Neural cell (in vitro differentiated cells): ENCODE measurements around the gene STRBP. TPM values are rescaled to one million over a fixed set of nuclear protein-coding genes. Genes with fewer than 3 reads are reported as not detected.
"Not testable (repeated sequence)": the region's sequence is repeated elsewhere in the genome, so short reads cannot be mapped to it uniquely, and the experiment has no call there.

Experiments used
- H2AFZ ChIP-seq: fragments of 200-600, 300-800 bp; sonication (generic), shearing (Covaris generic); 2 replicates; pipeline ENCODE4 v1.6.0; 2014; ENCODE audit warnings: low read depth, mild to moderate bottlenecking, antibody characterized with exemption, low read length, moderate library complexity
- H3F3A ChIP-seq: fragments of 200-600 bp; shearing (Covaris generic); 2 replicates; pipeline ENCODE4 v1.6.1; 2016; ENCODE audit warnings: mild to moderate bottlenecking, moderate library complexity, mixed read lengths, antibody characterized with exemption, low read length; ENCODE audit not compliant: insufficient read depth, poor library complexity, severe bottlenecking
- H3K27ac ChIP-seq: fragments of 200-600, 300-800 bp; sonication (generic), shearing (Covaris generic); 2 replicates; pipeline ENCODE4 v1.5.1; 2014; ENCODE audit warnings: mild to moderate bottlenecking, low read length, moderate library complexity
- H3K27me3 ChIP-seq: fragments of 300-800, 200-600 bp; sonication (generic), shearing (Covaris generic); 2 replicates; pipeline ENCODE4 v1.6.0; 2014; ENCODE audit warnings: mild to moderate bottlenecking, low read depth, low read length, moderate library complexity; ENCODE audit not compliant: insufficient read depth
- H3K36me3 ChIP-seq: fragments of 300-800, 200-600 bp; sonication (generic), shearing (Covaris generic); 2 replicates; pipeline ENCODE4 v1.5.1; 2014; ENCODE audit warnings: mild to moderate bottlenecking, antibody characterized with exemption, low read length, moderate library complexity; ENCODE audit not compliant: insufficient read depth
- H3K4me2 ChIP-seq: fragments of 300-800, 200-600 bp; sonication (generic), shearing (Covaris generic); 2 replicates; pipeline ENCODE4 v1.6.0; 2014; ENCODE audit warnings: mild to moderate bottlenecking, low read length
- H3K4me3 ChIP-seq: fragments of 300-800, 200-600 bp; sonication (generic), shearing (Covaris generic); 2 replicates; pipeline ENCODE4 v1.5.1; 2014; ENCODE audit warnings: mild to moderate bottlenecking, low read length, moderate library complexity
- H3K79me2 ChIP-seq: fragments of 200-600 bp; shearing (Covaris generic); replicated peaks from 2 replicates; pipeline ENCODE4 v1.6.0; 2014; ENCODE audit warnings: mild to moderate bottlenecking, low read length, moderate library complexity; ENCODE audit not compliant: insufficient read depth
- H3K9ac ChIP-seq: fragments of 300-800, 200-600 bp; sonication (generic), shearing (Covaris generic); 2 replicates; pipeline ENCODE4 v1.6.1; 2016; ENCODE audit warnings: mild to moderate bottlenecking, low read length, mixed read lengths
- H3K9me2 ChIP-seq: fragments of 200-600 bp; shearing (Covaris generic); 2 replicates; pipeline ENCODE4 v1.6.1; 2016; ENCODE audit warnings: mild to moderate bottlenecking, low read length, mixed read lengths; ENCODE audit not compliant: insufficient read depth
- H3K9me3 ChIP-seq: fragments of 200-600, 300-800 bp; sonication (generic), shearing (Covaris generic); 2 replicates; pipeline ENCODE4 v1.6.1; 2016; ENCODE audit warnings: mild to moderate bottlenecking, mixed run types, low read length, moderate library complexity, mixed read lengths
- H4K20me1 ChIP-seq: fragments of 200-600 bp; shearing (Covaris generic); 2 replicates; pipeline ENCODE4 v1.6.1; 2016; ENCODE audit warnings: mild to moderate bottlenecking, mixed run types; ENCODE audit not compliant: insufficient read depth
- EP300 ChIP-seq: fragments of 450-650 bp; conservative IDR thresholded peaks from 2 replicates; pipeline ENCODE4 v1.6.1; 2014; ENCODE audit warnings: antibody characterized with exemption, mild to moderate bottlenecking, moderate library complexity; ENCODE audit not compliant: poor library complexity, severe bottlenecking
- EZH2 ChIP-seq: fragments of 200-600, 300-800 bp; shearing (Covaris generic), sonication (generic); IDR thresholded peaks from 2 replicates; pipeline ENCODE4 v1.6.1; 2014; ENCODE audit warnings: antibody characterized with exemption, low read length, borderline replicate concordance, mild to moderate bottlenecking; ENCODE audit not compliant: insufficient read depth, poor library complexity, severe bottlenecking
- MXI1 ChIP-seq: fragments of 450-650 bp; conservative IDR thresholded peaks from 2 replicates; pipeline ENCODE4 v1.6.1; 2014; ENCODE audit warnings: antibody characterized with exemption, mild to moderate bottlenecking; ENCODE audit not compliant: poor library complexity, severe bottlenecking
- POLR2AphosphoS5 ChIP-seq: IDR thresholded peaks from 2 replicates; pipeline ENCODE4 v1.6.1; 2012
- RAD21 ChIP-seq: fragments of 450-650 bp; conservative IDR thresholded peaks from 2 replicates; pipeline ENCODE4 v1.6.1; 2014; ENCODE audit warnings: antibody characterized with exemption, mild to moderate bottlenecking, moderate library complexity
- SMC3 ChIP-seq: fragments of 450-650 bp; conservative IDR thresholded peaks from 2 replicates; pipeline ENCODE4 v1.6.1; 2014; ENCODE audit warnings: antibody characterized with exemption, mild to moderate bottlenecking, moderate library complexity; ENCODE audit not compliant: poor library complexity
- TAF1 ChIP-seq: IDR thresholded peaks from 2 replicates; pipeline ENCODE4 v1.6.1; 2012; ENCODE audit warnings: low read depth
- polyA plus RNA-seq: library from polyadenylated mRNA; depleted of rRNA; stranded (reverse); fragments of >200 nt; gene quantifications from 2 replicates; pipeline ENCODE4 v1.2.3, GENCODE V29; 2014
- TF ChIP-seq, protein P1 (sequence below): IDR thresholded peaks from 2 replicates; pipeline ENCODE4 v1.6.1; 2012; ENCODE audit warnings: borderline replicate concordance
- TF ChIP-seq, protein P2 (sequence below): fragments of 450-650 bp; IDR thresholded peaks from 2 replicates; pipeline ENCODE4 v1.5.1; 2014; ENCODE audit warnings: antibody characterized with exemption, mild to moderate bottlenecking, moderate library complexity; ENCODE audit not compliant: poor library complexity, severe bottlenecking

The STRBP gene
- polyA plus RNA-seq, 1 donor from 2014 or later: 64.6 TPM

GRCh38 chr9:123249162-123249561 is 19.2 kb downstream of the STRBP start:
- H4K20me1 ChIP-seq, H3K9me3 ChIP-seq, H3K4me2 ChIP-seq, H3K9ac ChIP-seq, H2AFZ ChIP-seq, H3K27me3 ChIP-seq, H3K9me2 ChIP-seq, H3F3A ChIP-seq, H3K4me3 ChIP-seq, H3K27ac ChIP-seq, H3K36me3 ChIP-seq: not testable (repeated sequence)
- peaks cover 33% of the 10 kb centered on the region for H3K79me2 ChIP-seq

GRCh38 chr9:123248630-123249029 is 19.8 kb downstream of the STRBP start:
- no peak overlapping the region for H2AFZ ChIP-seq
- no peaks in the 10 kb centered on the region for H3K27me3 ChIP-seq
- no peak overlapping the region for H3K4me3 ChIP-seq
- no peak overlapping the region for H3K9ac ChIP-seq
- H3K27ac ChIP-seq: no peak overlapping the region
- H3F3A ChIP-seq: no peaks in the 10 kb centered on the region
- TF ChIP-seq EP300: no peak
- no peak for TF ChIP-seq RAD21
- TF ChIP-seq, protein P1, sequence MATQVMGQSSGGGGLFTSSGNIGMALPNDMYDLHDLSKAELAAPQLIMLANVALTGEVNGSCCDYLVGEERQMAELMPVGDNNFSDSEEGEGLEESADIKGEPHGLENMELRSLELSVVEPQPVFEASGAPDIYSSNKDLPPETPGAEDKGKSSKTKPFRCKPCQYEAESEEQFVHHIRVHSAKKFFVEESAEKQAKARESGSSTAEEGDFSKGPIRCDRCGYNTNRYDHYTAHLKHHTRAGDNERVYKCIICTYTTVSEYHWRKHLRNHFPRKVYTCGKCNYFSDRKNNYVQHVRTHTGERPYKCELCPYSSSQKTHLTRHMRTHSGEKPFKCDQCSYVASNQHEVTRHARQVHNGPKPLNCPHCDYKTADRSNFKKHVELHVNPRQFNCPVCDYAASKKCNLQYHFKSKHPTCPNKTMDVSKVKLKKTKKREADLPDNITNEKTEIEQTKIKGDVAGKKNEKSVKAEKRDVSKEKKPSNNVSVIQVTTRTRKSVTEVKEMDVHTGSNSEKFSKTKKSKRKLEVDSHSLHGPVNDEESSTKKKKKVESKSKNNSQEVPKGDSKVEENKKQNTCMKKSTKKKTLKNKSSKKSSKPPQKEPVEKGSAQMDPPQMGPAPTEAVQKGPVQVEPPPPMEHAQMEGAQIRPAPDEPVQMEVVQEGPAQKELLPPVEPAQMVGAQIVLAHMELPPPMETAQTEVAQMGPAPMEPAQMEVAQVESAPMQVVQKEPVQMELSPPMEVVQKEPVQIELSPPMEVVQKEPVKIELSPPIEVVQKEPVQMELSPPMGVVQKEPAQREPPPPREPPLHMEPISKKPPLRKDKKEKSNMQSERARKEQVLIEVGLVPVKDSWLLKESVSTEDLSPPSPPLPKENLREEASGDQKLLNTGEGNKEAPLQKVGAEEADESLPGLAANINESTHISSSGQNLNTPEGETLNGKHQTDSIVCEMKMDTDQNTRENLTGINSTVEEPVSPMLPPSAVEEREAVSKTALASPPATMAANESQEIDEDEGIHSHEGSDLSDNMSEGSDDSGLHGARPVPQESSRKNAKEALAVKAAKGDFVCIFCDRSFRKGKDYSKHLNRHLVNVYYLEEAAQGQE: no peak
- TF ChIP-seq, protein P2, sequence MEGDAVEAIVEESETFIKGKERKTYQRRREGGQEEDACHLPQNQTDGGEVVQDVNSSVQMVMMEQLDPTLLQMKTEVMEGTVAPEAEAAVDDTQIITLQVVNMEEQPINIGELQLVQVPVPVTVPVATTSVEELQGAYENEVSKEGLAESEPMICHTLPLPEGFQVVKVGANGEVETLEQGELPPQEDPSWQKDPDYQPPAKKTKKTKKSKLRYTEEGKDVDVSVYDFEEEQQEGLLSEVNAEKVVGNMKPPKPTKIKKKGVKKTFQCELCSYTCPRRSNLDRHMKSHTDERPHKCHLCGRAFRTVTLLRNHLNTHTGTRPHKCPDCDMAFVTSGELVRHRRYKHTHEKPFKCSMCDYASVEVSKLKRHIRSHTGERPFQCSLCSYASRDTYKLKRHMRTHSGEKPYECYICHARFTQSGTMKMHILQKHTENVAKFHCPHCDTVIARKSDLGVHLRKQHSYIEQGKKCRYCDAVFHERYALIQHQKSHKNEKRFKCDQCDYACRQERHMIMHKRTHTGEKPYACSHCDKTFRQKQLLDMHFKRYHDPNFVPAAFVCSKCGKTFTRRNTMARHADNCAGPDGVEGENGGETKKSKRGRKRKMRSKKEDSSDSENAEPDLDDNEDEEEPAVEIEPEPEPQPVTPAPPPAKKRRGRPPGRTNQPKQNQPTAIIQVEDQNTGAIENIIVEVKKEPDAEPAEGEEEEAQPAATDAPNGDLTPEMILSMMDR: no peak
- TF ChIP-seq TAF1: no peak
- H3K79me2 ChIP-seq: peaks cover 33% of the 10 kb centered on the region
- H3K9me3 ChIP-seq: no peaks in the 10 kb centered on the region
- no peak overlapping the region for H3K4me2 ChIP-seq
- H3K9me2 ChIP-seq: no peaks in the 10 kb centered on the region
- H3K36me3 ChIP-seq: no peaks in the 10 kb centered on the region
- H4K20me1 ChIP-seq: no peaks in the 10 kb centered on the region

GRCh38 chr9:123246534-123246933 is 21.9 kb downstream of the STRBP start:
- H3K4me2 ChIP-seq: no peak overlapping the region
- no peaks in the 10 kb centered on the region for H3K9me2 ChIP-seq
- no peak overlapping the region for H2AFZ ChIP-seq
- H3K9me3 ChIP-seq: no peaks in the 10 kb centered on the region
- no peaks in the 10 kb centered on the region for H3K27me3 ChIP-seq
- no peaks in the 10 kb centered on the region for H3F3A ChIP-seq
- H3K4me3 ChIP-seq: no peak overlapping the region
- TF ChIP-seq, protein P1: no peak
- no peak for TF ChIP-seq POLR2AphosphoS5
- TF ChIP-seq, protein P2: no peak
- TF ChIP-seq EZH2: no peak
- no peak for TF ChIP-seq MXI1
- no peak for TF ChIP-seq SMC3
- no peak for TF ChIP-seq EP300
- no peak overlapping the region for H3K9ac ChIP-seq
- no peak overlapping the region for H3K27ac ChIP-seq
- no peaks in the 10 kb centered on the region for H4K20me1 ChIP-seq
- peaks cover 28% of the 10 kb centered on the region for H3K79me2 ChIP-seq
- no peaks in the 10 kb centered on the region for H3K36me3 ChIP-seq
